Upper lobe of left lung (tissue), 6 donors: ENCODE data around the gene MMP14. TPM values are rescaled to one million over a fixed set of nuclear protein-coding genes. Genes with fewer than 3 reads are reported as not detected.

Source experiments
- ATAC-seq, 2 donors: fragments of 200-7000 bp; cut with Tn5 transposase; one replicate each; pipeline ENCODE4 v1.9.1; 2022; ENCODE audit warnings: mild to moderate bottlenecking in 2 of 2, moderate library complexity in 2 of 2; ENCODE audit not compliant: low FRiP score in 2 of 2
- DNase-seq, 2 donors: peaks; one replicate each; pipeline ENCODE4 v3.0.0-alpha.2; 2019 to 2020
- H3K27ac ChIP-seq, 4 donors: fragments of 200-600 bp; sonication (generic); one replicate each; pipeline ENCODE4 v1.5.1; 2016 to 2019
- H3K27me3 ChIP-seq, 4 donors: fragments of 200-600 bp; sonication (generic); one replicate each; pipeline ENCODE4 v1.5.1; 2017 to 2019
- H3K36me3 ChIP-seq, 4 donors: fragments of 200-600 bp; sonication (generic); one replicate each; pipeline ENCODE4 v1.5.1; 2016 to 2019
- H3K4me1 ChIP-seq, 4 donors: fragments of 200-600 bp; sonication (generic); one replicate each; pipeline ENCODE4 v1.5.1; 2018 to 2019
- H3K4me3 ChIP-seq, 4 donors: fragments of 200-600 bp; sonication (generic); one replicate each; pipeline ENCODE4 v1.5.1; 2017 to 2019; ENCODE audit warnings: mild to moderate bottlenecking in 2 of 4, moderate library complexity in 1 of 4
- H3K9me3 ChIP-seq, 4 donors: fragments of 200-600 bp; sonication (generic); one replicate each; pipeline ENCODE4 v1.5.1; 2018 to 2019
- EP300 ChIP-seq, 4 donors: sonication (generic); formaldehyde crosslinking; IDR thresholded peaks; one replicate each; pipeline ENCODE4 v1.5.1; 2017; ENCODE audit warnings: antibody characterized with exemption in 4 of 4, control low read depth in 2 of 4
- POLR2A ChIP-seq, 4 donors: fragments of 450-650 bp; IDR thresholded peaks; one replicate each; pipeline ENCODE4 v1.5.1; 2016 to 2017; ENCODE audit warnings: antibody characterized with exemption in 4 of 4, mild to moderate bottlenecking in 2 of 4
- POLR2AphosphoS5 ChIP-seq, 2 donors: sonication (generic); formaldehyde crosslinking; IDR thresholded peaks; one replicate each; pipeline ENCODE4 v1.5.1; 2017; ENCODE audit warnings: antibody characterized with exemption in 2 of 2
- WGBS, 2 donors: methylation state at CpG; one replicate each; pipeline ENCODE4 v1.1.5; 2017 to 2018; 5-methylcytosine and 5-hydroxymethylcytosine counted together
- total RNA-seq, 6 donors: library from RNA; depleted of rRNA in 4 of 6; stranded (reverse); fragments of >200 nt in 4 of 6; gene quantifications; one replicate each; pipeline versions ENCODE4 v1.1.0 to v1.2.1, GENCODE V29; 2016 to 2021
- TF ChIP-seq, protein P1 (sequence below), 6 experiments: fragments of 450-650 bp in 4 of 6; fragments of 200-600 bp in 2 of 6; sonication (generic) in 2 of 6; IDR thresholded peaks; one replicate each; pipeline ENCODE4 v1.5.1; 2016 to 2019; ENCODE audit warnings: antibody characterized with exemption in 6 of 6
- donor health status: DM: no; HTN: no; CAD: no; lungs with moderate emphysema.
- donor health status: DM: no; HTN: yes; CAD: no; lungs with severe emphysema.

Gene MMP14
- total RNA-seq, 6 donors from 2014 or later = 53.4 to 157 (median 104) TPM

DNA sequence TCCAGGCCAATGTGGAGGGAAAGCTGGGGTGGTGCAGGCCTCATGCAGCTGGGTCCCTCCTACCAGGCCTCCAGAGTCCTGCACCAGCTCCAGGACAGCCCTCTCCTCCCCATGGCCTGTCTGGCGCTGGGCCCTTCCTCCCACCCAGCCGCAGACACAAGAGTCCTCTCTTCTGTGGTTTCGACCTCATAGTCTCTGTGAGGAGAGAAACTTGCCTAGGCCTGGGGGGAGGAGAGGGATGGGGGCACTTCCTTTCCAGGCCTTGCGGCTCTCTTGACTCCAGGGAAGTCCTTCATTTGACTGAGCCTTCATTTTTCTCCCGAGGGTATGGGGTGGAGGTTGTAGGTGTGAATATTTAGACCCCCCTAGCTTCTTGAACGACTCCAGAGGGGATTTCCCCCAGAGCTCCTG lies 2.3 kb downstream of the MMP14 start:
- Histone ChIP-seq H3K27me3 (no peaks in the 10 kb centered on the region), H3K27ac (peak overlapping the region; percentile 89 to 97 (median 96)), H3K9me3 (no peaks in the 10 kb centered on the region), H3K36me3 (peaks cover 14 to 39% (median 32%) of the 10 kb centered on the region in 4 donors), H3K4me1 (peaks cover 19 to 26% (median 23%) of the 10 kb centered on the region in 4 donors), H3K4me3 (peak overlapping the region; percentile 26 to 90 (median 75))
- TF ChIP-seq POLR2A (IDR thresholded peaks at IDR 0.05) = peak in 1 of 4 donors; percentile 41
- TF ChIP-seq, protein P1, sequence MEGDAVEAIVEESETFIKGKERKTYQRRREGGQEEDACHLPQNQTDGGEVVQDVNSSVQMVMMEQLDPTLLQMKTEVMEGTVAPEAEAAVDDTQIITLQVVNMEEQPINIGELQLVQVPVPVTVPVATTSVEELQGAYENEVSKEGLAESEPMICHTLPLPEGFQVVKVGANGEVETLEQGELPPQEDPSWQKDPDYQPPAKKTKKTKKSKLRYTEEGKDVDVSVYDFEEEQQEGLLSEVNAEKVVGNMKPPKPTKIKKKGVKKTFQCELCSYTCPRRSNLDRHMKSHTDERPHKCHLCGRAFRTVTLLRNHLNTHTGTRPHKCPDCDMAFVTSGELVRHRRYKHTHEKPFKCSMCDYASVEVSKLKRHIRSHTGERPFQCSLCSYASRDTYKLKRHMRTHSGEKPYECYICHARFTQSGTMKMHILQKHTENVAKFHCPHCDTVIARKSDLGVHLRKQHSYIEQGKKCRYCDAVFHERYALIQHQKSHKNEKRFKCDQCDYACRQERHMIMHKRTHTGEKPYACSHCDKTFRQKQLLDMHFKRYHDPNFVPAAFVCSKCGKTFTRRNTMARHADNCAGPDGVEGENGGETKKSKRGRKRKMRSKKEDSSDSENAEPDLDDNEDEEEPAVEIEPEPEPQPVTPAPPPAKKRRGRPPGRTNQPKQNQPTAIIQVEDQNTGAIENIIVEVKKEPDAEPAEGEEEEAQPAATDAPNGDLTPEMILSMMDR (IDR thresholded peaks at IDR 0.05) = no peak
- ATAC-seq = peak; percentile 11 to 14
- no peak for DNase-seq
- WGBS, 2 donors = 17 to 30% methylated on average over 4 to 6 of the region's 6 CpGs

DNA sequence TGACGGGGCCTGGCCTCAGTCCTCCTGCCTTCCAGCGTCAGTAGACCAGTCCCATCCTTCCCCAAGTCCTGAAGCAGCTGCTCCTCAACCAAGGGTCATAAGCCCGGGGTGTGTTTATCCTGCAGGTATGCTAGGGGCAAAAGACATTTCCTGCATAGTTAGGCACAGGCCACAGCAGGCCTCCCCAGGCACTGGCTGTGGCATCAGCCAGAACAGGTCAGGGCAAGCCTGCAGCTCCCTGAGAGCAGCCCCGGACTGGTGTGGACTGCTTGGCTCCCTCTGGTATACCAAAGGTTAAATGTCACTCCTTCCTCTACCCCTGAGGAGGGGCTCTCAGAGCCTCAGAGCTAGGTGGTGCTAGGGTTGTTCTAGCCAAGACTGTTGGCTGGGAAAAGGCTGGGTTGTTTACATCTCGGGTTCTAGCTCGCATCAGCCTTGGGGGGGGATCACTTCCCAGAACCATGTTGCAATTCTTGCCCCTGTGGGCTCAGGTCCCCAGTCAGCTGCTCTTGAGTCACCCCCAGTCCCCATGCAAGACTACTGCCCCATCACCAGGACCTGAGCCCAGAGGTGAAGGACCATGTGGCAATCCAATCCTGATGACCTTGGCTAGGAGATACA lies 2.9 kb downstream of the MMP14 start:
- Histone ChIP-seq H3K4me1 (peaks cover 19 to 26% (median 23%) of the 10 kb centered on the region in 4 donors), H3K36me3 (peaks cover 17 to 39% (median 34%) of the 10 kb centered on the region in 4 donors), H3K27me3 (no peaks in the 10 kb centered on the region), H3K9me3 (no peaks in the 10 kb centered on the region), H3K27ac (peak overlapping the region; percentile 89 to 97 (median 96)), H3K4me3 (peak overlapping the region in 2 of 4 donors; percentile 71 to 90)
- WGBS, 2 donors = 45 to 56% methylated on average over 6 of the region's 6 CpGs
- no peak for DNase-seq
- no peak for ATAC-seq
- TF ChIP-seq POLR2A (IDR thresholded peaks at IDR 0.05) (no peak), EP300 (IDR thresholded peaks at IDR 0.05) (no peak), POLR2AphosphoS5 (IDR thresholded peaks at IDR 0.05) (peak; percentile 33 to 52)
- TF ChIP-seq, protein P1 (IDR thresholded peaks at IDR 0.05) = no peak

DNA sequence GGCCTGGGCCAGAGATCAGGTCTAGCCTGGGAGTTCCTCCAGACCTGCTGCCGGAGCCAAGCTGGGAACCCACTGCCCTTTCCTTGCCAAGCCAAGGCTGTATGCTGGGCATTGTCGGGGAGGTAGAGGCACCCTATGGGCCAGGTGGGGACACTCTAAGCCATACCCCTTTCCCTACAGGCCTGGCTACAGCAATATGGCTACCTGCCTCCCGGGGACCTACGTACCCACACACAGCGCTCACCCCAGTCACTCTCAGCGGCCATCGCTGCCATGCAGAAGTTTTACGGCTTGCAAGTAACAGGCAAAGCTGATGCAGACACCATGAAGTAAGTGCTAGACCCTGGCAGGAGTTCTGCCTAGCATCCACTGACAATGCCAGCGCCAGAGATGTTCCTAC lies 4.9 kb downstream of the MMP14 start:
- no peaks in the 10 kb centered on the region for H3K27me3 ChIP-seq
- ATAC-seq (no peak), DNase-seq (no peak)
- 95 to 98% methylated on average over 9 of the region's 9 CpGs for WGBS, 2 donors
- H3K4me3 ChIP-seq = no peak overlapping the region
- no peaks in the 10 kb centered on the region for H3K9me3 ChIP-seq
- H3K36me3 ChIP-seq = peaks cover 36 to 56% (median 49%) of the 10 kb centered on the region in 4 donors
- peaks cover 15 to 31% (median 23%) of the 10 kb centered on the region in 4 donors for H3K4me1 ChIP-seq
- no peak overlapping the region for H3K27ac ChIP-seq
- TF ChIP-seq POLR2A (IDR thresholded peaks at IDR 0.05) (no peak), POLR2AphosphoS5 (IDR thresholded peaks at IDR 0.05) (no peak), EP300 (IDR thresholded peaks at IDR 0.05) (no peak)

DNA sequence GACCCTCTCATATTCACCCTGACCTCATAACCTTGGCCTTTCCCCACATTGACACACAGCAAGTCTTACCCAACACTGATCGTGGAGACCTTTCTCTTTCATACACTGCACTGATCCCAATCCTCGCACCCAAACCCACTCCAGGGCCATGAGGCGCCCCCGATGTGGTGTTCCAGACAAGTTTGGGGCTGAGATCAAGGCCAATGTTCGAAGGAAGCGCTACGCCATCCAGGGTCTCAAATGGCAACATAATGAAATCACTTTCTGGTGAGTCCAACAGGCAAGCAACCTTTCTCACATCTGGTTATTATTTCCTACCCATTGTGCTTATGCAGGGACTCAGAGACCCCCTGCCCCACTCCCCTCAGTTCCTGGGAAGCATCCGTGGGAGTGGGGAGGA lies 5.4 kb downstream of the MMP14 start:
- H3K36me3 ChIP-seq = peaks cover 36 to 61% (median 51%) of the 10 kb centered on the region in 4 donors
- no peaks in the 10 kb centered on the region for H3K9me3 ChIP-seq
- peak overlapping the region in 1 of 4 donors; percentile 48 for H3K27ac ChIP-seq
- no peak overlapping the region for H3K4me3 ChIP-seq
- no peaks in the 10 kb centered on the region for H3K27me3 ChIP-seq
- WGBS, 2 donors = 88 to 90% methylated on average over 6 to 8 of the region's 8 CpGs
- ATAC-seq = no peak
- no peak for TF ChIP-seq EP300 (IDR thresholded peaks at IDR 0.05)
- TF ChIP-seq POLR2A (IDR thresholded peaks at IDR 0.05) = no peak
- no peak for TF ChIP-seq POLR2AphosphoS5 (IDR thresholded peaks at IDR 0.05)
- TF ChIP-seq, protein P1 (IDR thresholded peaks at IDR 0.05) = no peak
- DNase-seq = no peak
- H3K4me1 ChIP-seq = peaks cover 15 to 35% (median 27%) of the 10 kb centered on the region in 4 donors

DNA sequence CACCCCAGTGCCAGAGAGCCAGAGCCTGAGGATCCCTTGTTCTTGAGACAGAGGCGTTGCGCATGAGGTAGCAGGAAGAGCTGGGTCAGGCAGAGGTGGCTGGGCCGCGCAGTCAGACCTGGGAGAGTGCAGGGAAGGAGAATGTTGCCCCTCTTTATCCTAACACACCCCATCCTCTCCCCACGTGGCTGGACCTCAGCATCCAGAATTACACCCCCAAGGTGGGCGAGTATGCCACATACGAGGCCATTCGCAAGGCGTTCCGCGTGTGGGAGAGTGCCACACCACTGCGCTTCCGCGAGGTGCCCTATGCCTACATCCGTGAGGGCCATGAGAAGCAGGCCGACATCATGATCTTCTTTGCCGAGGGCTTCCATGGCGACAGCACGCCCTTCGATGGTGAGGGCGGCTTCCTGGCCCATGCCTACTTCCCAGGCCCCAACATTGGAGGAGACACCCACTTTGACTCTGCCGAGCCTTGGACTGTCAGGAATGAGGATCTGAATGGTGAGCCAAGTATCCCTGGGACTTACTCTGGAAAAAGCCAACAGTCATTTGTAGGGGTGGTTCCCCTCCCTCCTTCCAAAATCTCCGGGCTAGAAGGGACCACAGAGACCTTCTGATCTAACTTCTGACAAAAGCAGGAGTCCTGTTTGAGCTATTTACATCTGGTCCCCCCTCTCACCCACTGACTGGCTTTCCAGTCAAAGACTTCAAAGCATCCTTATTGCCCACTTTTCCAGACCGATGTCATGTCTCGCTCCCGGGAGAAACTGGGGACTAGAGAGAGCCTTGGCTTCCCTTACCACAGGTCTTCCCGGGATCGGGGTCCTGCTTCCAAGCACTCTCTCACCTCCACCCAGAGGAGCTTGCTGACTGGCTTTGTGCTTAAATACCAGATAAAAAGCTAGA lies 6.1 kb downstream of the MMP14 start:
- peak overlapping the region in 1 of 4 donors; percentile 48 for H3K27ac ChIP-seq
- no peak for ATAC-seq
- TF ChIP-seq, protein P1 (IDR thresholded peaks at IDR 0.05) = no peak
- TF ChIP-seq EP300 (IDR thresholded peaks at IDR 0.05) (no peak), POLR2AphosphoS5 (IDR thresholded peaks at IDR 0.05) (no peak), POLR2A (IDR thresholded peaks at IDR 0.05) (no peak)
- H3K4me1 ChIP-seq = peaks cover 22 to 42% (median 34%) of the 10 kb centered on the region in 4 donors
- no peak for DNase-seq
- WGBS, 2 donors = 90 to 94% methylated on average over 25 to 28 of the region's 28 CpGs
- H3K27me3 ChIP-seq = no peaks in the 10 kb centered on the region
- peaks cover 36 to 65% (median 51%) of the 10 kb centered on the region in 4 donors for H3K36me3 ChIP-seq
- no peak overlapping the region for H3K4me3 ChIP-seq
- no peaks in the 10 kb centered on the region for H3K9me3 ChIP-seq
